GM12878 (cell line): Measurements from ENCODE around the gene COPZ1. TPM values are rescaled to one million over a fixed set of nuclear protein-coding genes. Genes with fewer than 3 reads are reported as not detected.
A peak's percentile ranks its signal among the peaks of the same experiment; 100 is the strongest.

Experiments
- ASH2L ChIP-seq: fragments of 300-600, 200-600 bp; sonication (generic); IDR thresholded peaks from 2 replicates; pipeline ENCODE4 v1.6.1; 2017; ENCODE audit warnings: low read depth, mild to moderate bottlenecking, borderline replicate concordance
- GATAD2B ChIP-seq: fragments of 450-650 bp; conservative IDR thresholded peaks from 2 replicates; pipeline ENCODE4 v1.6.1; 2017; ENCODE audit warnings: low read depth, mild to moderate bottlenecking, moderate library complexity
- MTA3 ChIP-seq: IDR thresholded peaks from 2 replicates; pipeline ENCODE4 v1.6.1; 2012; ENCODE audit warnings: low read length, inconsistent platforms, borderline replicate concordance
- polyA plus RNA-seq, 11 experiments: library from polyadenylated mRNA; depleted of rRNA in 4 of 11; unstranded in 6 of 11; stranded (reverse) in 5 of 11; fragments of >200 nt; fragmentation: Nextera tagmentation in 4 of 11; fragmentation: Illumina TruSeq in 1 of 11; extraction: Ambion mirVana in 4 of 11; extraction: Trizol in 1 of 11; gene quantifications; 1 replicate in 1 of 11; 2 replicates in 10 of 11; pipeline versions ENCODE4 v1.2.1 to v1.2.3, GENCODE V29; 2011 to 2016; ENCODE audit warnings: inconsistent platforms in 2 of 11, missing spikeins in 2 of 11, low read depth in 1 of 11
- total RNA-seq, 4 experiments: library from RNA; depleted of rRNA in 3 of 4; stranded (reverse); fragments of >200 nt in 3 of 4; fragmentation: Illumina TruSeq in 1 of 4; extraction: Trizol in 1 of 4; gene quantifications; 2 replicates each; pipeline versions ENCODE4 v1.2.1 to v1.2.3, GENCODE V29; 2013 to 2021
- TF ChIP-seq, protein P1 (sequence below): IDR thresholded peaks from 2 replicates; pipeline ENCODE4 v1.6.1; 2012; ENCODE audit warnings: improper control_type of control experiment, low read depth, low read length; ENCODE audit not compliant: insufficient replicate concordance
- TF ChIP-seq, protein P2 (sequence below): fragments of 450-650 bp; formaldehyde crosslinking; IDR thresholded peaks from 2 replicates; pipeline ENCODE4 v1.4.0; 2022; ENCODE audit warnings: mild to moderate bottlenecking, moderate library complexity

COPZ1 gene
- total and polyA plus RNA-seq, 10 of the 15 experiments (the other 5 are each of a cell fraction or from before 2014, with no cell fraction given): 112 to 378 (median 184) TPM

DNA sequence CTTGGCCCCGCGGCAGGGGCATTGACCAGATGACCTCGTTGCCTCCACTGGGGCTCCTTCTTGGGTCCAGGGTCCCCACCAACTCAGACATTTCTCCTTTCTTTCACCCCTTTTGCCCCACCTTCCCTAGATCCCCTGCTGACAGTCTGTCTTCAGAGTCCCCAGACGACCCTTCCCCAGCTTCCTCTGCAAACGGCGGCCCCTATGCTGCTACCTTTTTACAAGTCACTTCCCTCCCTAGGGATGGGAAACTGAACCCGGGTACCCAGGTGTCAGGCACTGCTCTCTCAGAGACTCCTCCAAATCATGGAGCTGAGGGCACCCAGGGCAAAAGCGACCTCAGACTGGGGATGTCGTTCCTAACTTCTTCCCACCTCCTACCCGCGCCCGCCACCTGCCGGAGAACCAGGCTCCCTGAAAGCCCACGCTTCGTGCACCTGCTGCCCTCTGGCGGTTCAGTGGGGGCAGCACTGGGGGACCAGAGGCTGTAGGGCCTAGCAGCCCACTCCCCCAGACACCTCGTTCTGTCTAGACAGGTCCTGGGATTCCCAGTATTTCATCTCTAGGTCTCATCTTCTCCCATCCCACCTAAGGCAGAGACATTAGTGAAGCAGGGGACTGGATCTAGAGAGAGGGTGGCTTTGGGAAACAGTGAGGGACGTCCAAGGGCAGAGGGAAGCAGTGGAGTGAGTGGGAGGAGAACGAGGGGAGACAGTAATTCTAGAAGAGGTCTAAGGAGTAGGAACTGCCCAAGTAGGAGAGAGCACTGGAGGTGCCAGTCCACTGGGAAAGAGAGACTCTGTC, 54.7 kb downstream of the COPZ1 start (continued):
- TF ChIP-seq, protein P1, sequence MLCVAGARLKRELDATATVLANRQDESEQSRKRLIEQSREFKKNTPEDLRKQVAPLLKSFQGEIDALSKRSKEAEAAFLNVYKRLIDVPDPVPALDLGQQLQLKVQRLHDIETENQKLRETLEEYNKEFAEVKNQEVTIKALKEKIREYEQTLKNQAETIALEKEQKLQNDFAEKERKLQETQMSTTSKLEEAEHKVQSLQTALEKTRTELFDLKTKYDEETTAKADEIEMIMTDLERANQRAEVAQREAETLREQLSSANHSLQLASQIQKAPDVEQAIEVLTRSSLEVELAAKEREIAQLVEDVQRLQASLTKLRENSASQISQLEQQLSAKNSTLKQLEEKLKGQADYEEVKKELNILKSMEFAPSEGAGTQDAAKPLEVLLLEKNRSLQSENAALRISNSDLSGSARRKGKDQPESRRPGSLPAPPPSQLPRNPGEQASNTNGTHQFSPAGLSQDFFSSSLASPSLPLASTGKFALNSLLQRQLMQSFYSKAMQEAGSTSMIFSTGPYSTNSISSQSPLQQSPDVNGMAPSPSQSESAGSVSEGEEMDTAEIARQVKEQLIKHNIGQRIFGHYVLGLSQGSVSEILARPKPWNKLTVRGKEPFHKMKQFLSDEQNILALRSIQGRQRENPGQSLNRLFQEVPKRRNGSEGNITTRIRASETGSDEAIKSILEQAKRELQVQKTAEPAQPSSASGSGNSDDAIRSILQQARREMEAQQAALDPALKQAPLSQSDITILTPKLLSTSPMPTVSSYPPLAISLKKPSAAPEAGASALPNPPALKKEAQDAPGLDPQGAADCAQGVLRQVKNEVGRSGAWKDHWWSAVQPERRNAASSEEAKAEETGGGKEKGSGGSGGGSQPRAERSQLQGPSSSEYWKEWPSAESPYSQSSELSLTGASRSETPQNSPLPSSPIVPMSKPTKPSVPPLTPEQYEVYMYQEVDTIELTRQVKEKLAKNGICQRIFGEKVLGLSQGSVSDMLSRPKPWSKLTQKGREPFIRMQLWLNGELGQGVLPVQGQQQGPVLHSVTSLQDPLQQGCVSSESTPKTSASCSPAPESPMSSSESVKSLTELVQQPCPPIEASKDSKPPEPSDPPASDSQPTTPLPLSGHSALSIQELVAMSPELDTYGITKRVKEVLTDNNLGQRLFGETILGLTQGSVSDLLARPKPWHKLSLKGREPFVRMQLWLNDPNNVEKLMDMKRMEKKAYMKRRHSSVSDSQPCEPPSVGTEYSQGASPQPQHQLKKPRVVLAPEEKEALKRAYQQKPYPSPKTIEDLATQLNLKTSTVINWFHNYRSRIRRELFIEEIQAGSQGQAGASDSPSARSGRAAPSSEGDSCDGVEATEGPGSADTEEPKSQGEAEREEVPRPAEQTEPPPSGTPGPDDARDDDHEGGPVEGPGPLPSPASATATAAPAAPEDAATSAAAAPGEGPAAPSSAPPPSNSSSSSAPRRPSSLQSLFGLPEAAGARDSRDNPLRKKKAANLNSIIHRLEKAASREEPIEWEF: no peak
- TF ChIP-seq MTA3 (no peak), GATAD2B (peak; percentile 56), ASH2L (no peak)
- TF ChIP-seq, protein P2, sequence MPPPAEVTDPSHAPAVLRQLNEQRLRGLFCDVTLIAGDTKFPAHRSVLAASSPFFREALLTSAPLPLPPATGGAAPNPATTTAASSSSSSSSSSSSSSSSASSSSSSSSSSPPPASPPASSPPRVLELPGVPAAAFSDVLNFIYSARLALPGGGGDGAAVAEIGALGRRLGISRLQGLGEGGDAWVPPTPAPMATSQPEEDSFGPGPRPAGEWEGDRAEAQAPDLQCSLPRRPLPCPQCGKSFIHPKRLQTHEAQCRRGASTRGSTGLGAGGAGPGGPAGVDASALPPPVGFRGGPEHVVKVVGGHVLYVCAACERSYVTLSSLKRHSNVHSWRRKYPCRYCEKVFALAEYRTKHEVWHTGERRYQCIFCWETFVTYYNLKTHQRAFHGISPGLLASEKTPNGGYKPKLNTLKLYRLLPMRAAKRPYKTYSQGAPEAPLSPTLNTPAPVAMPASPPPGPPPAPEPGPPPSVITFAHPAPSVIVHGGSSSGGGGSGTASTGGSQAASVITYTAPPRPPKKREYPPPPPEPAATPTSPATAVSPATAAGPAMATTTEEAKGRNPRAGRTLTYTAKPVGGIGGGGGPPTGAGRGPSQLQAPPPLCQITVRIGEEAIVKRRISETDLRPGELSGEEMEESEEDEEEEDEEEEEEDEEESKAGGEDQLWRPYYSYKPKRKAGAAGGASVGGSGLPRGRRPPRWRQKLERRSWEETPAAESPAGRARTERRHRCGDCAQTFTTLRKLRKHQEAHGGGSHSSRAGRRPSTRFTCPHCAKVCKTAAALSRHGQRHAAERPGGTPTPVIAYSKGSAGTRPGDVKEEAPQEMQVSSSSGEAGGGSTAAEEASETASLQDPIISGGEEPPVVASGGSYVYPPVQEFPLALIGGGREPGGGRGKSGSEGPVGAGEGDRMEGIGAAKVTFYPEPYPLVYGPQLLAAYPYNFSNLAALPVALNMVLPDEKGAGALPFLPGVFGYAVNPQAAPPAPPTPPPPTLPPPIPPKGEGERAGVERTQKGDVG (CRISPR knock-in tag): no peak
